Gastrocnemius medialis (tissue), 4 donors: ENCODE measurements around the gene CSNK2A2. TPM values are rescaled to one million over a fixed set of nuclear protein-coding genes. Genes with fewer than 3 reads are reported as not detected.

Experiments
- ATAC-seq, 2 donors: fragments of 150-250 bp; one replicate each; pipeline ENCODE4 v1.9.1; 2016
- DNase-seq, 2 donors: peaks; one replicate each; pipeline ENCODE4 v3.0.0-alpha.2; 2019
- H3K27ac ChIP-seq, 4 donors: fragments of 200-600 bp; sonication (generic); 1 replicate in 1 of 4; 2 replicates in 3 of 4; pipeline ENCODE4 v1.5.1; 2016 to 2018; ENCODE audit warnings: mild to moderate bottlenecking in 2 of 4, moderate library complexity in 1 of 4
- H3K27me3 ChIP-seq, 3 donors: fragments of 200-600 bp; sonication (generic) in 2 of 3; 1 replicate in 1 of 3; 2 replicates in 2 of 3; pipeline versions ENCODE4 v1.5.1 to v1.6.0; 2016 to 2019; ENCODE audit warnings: mild to moderate bottlenecking in 1 of 3, moderate library complexity in 1 of 3
- H3K36me3 ChIP-seq, 2 donors: fragments of 200-600 bp; sonication (generic) in 1 of 2; one replicate each; pipeline ENCODE4 v1.5.1; 2017 to 2018
- H3K4me1 ChIP-seq, 2 donors: fragments of 200-600 bp; sonication (generic) in 1 of 2; one replicate each; pipeline ENCODE4 v1.5.1; 2016 to 2017; ENCODE audit warnings: mild to moderate bottlenecking in 2 of 2
- H3K4me3 ChIP-seq, 4 donors: fragments of 200-600 bp; sonication (generic) in 3 of 4; 1 replicate in 1 of 4; 2 replicates in 3 of 4; pipeline ENCODE4 v1.5.1; 2016 to 2019; ENCODE audit warnings: mild to moderate bottlenecking in 2 of 4
- H3K9me3 ChIP-seq, 3 donors: fragments of 200-600 bp; sonication (generic) in 2 of 3; 1 replicate in 1 of 3; 2 replicates in 2 of 3; pipeline ENCODE4 v1.5.1; 2016 to 2019
- CTCF ChIP-seq, 5 experiments: fragments of 450-650 bp in 3 of 5; fragments of 200-600 bp in 2 of 5; sonication (generic) in 2 of 5; IDR thresholded peaks in 4 of 5; conservative IDR thresholded peaks in 1 of 5; 1 replicate in 4 of 5; 2 replicates in 1 of 5; pipeline ENCODE4 v1.5.1; 2016 to 2019; ENCODE audit warnings: antibody characterized with exemption in 5 of 5, mild to moderate bottlenecking in 3 of 5, moderate library complexity in 3 of 5
- POLR2A ChIP-seq, 2 donors: fragments of 450-650 bp; IDR thresholded peaks; one replicate each; pipeline ENCODE4 v1.6.1; 2017; ENCODE audit warnings: antibody characterized with exemption in 2 of 2, mild to moderate bottlenecking in 2 of 2, moderate library complexity in 2 of 2
- in situ Hi-C, 4 donors: fragments of 200-750 bp; cut with MboI; loops; one replicate each; pipeline versions ENCODE4 v1.15.0 to v1.8.0; 2017; ENCODE audit warnings: low sequenced_read_pairs in 4 of 4
- intact Hi-C: fragments of 100-400 bp; cut with DNase I; formaldehyde crosslinking; loops from one replicate; pipeline ENCODE4 v1.15.1; 2023; ENCODE audit warnings: low total_unique reads
- total RNA-seq, 4 donors: library from RNA; depleted of rRNA; stranded (reverse); fragments of >200 nt; gene quantifications; one replicate each; pipeline versions ENCODE4 v1.1.0 to v1.2.3, GENCODE V29; 2016

The CSNK2A2 gene
- total RNA-seq, 4 donors from 2014 or later, result 14.0 to 29.5 (median 20.4) TPM

GRCh38 chr16:58129097-58129936 is 68.6 kb downstream of the CSNK2A2 start, which contains the start of gene CFAP20:
CFAP20 (minus strand) TSS chr16:58129381; CDS start chr16:58129115, 266 bp downstream.
- peak within 1 kb of the TSS; percentile 84 to 92 (median 88) for H3K4me3 ChIP-seq
- TF ChIP-seq POLR2A (IDR thresholded peaks at IDR 0.05), result peak; percentile 83 to 96
- peak in 2 of 5 experiments; percentile 15 to 16 for TF ChIP-seq CTCF (IDR thresholded peaks at IDR 0.05 in 4 of 5, conservative IDR thresholded peaks at IDR 0.05 in 1 of 5)
- no peaks in the 10 kb centered on the region for H3K27me3 ChIP-seq
- intact Hi-C loops, result loop anchor here (1.0 to 10.0 kb wide), 5 partner anchors 68 to 392 kb away; partner anchors contain the start of genes CSNK2A2 and KATNB1
- in situ Hi-C loops, result loop anchor here in 3 of 4 donors (5.0 to 10.0 kb wide), 2 partner anchors 105 to 107 kb away; partner anchors contain the start of gene MMP15 (in 2 of the 3)
- no peaks in the 10 kb centered on the region for H3K9me3 ChIP-seq
- DNase-seq (peak; percentile 99), ATAC-seq (peak; percentile 99 to 100)
- H3K4me1 ChIP-seq, result peaks cover 25 to 31% of the 10 kb centered on the region in 2 donors
- no peaks in the 10 kb centered on the region for H3K36me3 ChIP-seq
- peak within 1 kb of the TSS; percentile 86 to 91 (median 90) for H3K27ac ChIP-seq

- no peak for DNase-seq
- ATAC-seq, result no peak
- peak overlapping the region; percentile 84 to 92 (median 88) for H3K4me3 ChIP-seq
- no peaks in the 10 kb centered on the region for H3K27me3 ChIP-seq
- H3K4me1 ChIP-seq, result peaks cover 25 to 37% of the 10 kb centered on the region in 2 donors
- H3K9me3 ChIP-seq, result no peaks in the 10 kb centered on the region
- TF ChIP-seq CTCF (IDR thresholded peaks at IDR 0.05 in 4 of 5, conservative IDR thresholded peaks at IDR 0.05 in 1 of 5) (no peak), POLR2A (IDR thresholded peaks at IDR 0.05) (no peak)
- intact Hi-C loops, result loop anchor here (1.0 to 10.0 kb wide), 5 partner anchors 69 to 391 kb away; partner anchors contain the start of genes CSNK2A2 and KATNB1
- peak overlapping the region; percentile 86 to 91 (median 90) for H3K27ac ChIP-seq
- in situ Hi-C loops, result loop anchor here in 3 of 4 donors (5.0 to 10.0 kb wide), 2 partner anchors 104 to 106 kb away; partner anchors contain the start of gene MMP15 (in 2 of the 3)
- no peaks in the 10 kb centered on the region for H3K36me3 ChIP-seq
Observed at GRCh38 chr16:58128711-58129096, 69.2 kb downstream of the CSNK2A2 start.

- in situ Hi-C loops, result loop anchor here in 3 of 4 donors (5.0 to 10.0 kb wide), 2 partner anchors 103 to 106 kb away; partner anchors contain the start of gene MMP15 (in 2 of the 3)
- ATAC-seq (no peak), DNase-seq (no peak)
- Histone ChIP-seq H3K36me3 (no peaks in the 10 kb centered on the region), H3K9me3 (no peaks in the 10 kb centered on the region), H3K4me3 (peak overlapping the region; percentile 84 to 92 (median 88)), H3K27ac (peak overlapping the region; percentile 86 to 91 (median 90)), H3K4me1 (peaks cover 25 to 39% of the 10 kb centered on the region in 2 donors), H3K27me3 (no peaks in the 10 kb centered on the region)
- intact Hi-C loops, result loop anchor here (5.0 to 10.0 kb wide), 4 partner anchors 69 to 391 kb away; partner anchors contain the start of genes CSNK2A2 and KATNB1
- TF ChIP-seq POLR2A (IDR thresholded peaks at IDR 0.05), result no peak
- no peak for TF ChIP-seq CTCF (IDR thresholded peaks at IDR 0.05 in 4 of 5, conservative IDR thresholded peaks at IDR 0.05 in 1 of 5)
Observed at GRCh38 chr16:58128181-58128631, 69.7 kb downstream of the CSNK2A2 start.

- in situ Hi-C loops, result loop anchor here in 3 of 4 donors (5.0 to 10.0 kb wide), 2 partner anchors 103 to 105 kb away; partner anchors contain the start of gene MMP15 (in 2 of the 3)
Observed at GRCh38 chr16:58127634-58128033, 70.3 kb downstream of the CSNK2A2 start.

More at GRCh38 chr16:58127634-58128033, 70.3 kb downstream of the CSNK2A2 start:
- Histone ChIP-seq H3K4me3 (peak overlapping the region; percentile 84 to 92 (median 88)), H3K36me3 (no peaks in the 10 kb centered on the region), H3K9me3 (no peaks in the 10 kb centered on the region), H3K4me1 (peaks cover 25 to 39% of the 10 kb centered on the region in 2 donors), H3K27me3 (no peaks in the 10 kb centered on the region), H3K27ac (peak overlapping the region; percentile 86 to 91 (median 90))
- intact Hi-C loops, result loop anchor here (2.0 to 10.0 kb wide), 5 partner anchors 70 to 390 kb away; partner anchors contain the start of genes CSNK2A2 and KATNB1
- no peak for ATAC-seq
- TF ChIP-seq POLR2A (IDR thresholded peaks at IDR 0.05) (no peak), CTCF (IDR thresholded peaks at IDR 0.05 in 4 of 5, conservative IDR thresholded peaks at IDR 0.05 in 1 of 5) (peak in 1 of 5 experiments; percentile 11)
- DNase-seq, result no peak
